Type B pancreatic cell (in vitro differentiated cells): Measurements from ENCODE around the gene ADPRS. TPM values are rescaled to one million over a fixed set of nuclear protein-coding genes. Genes with fewer than 3 reads are reported as not detected.
A peak's percentile ranks its signal among the peaks of the same experiment; 100 is the strongest.

ENCODE experiments used
- DNase-seq: peaks from one replicate; pipeline ENCODE4 v3.0.0; 2021; ENCODE audit warnings: mixed read lengths; ENCODE audit not compliant: unreplicated experiment; ENCODE audit errors: extremely low spot score
- H3K27ac Mint-ChIP-seq: 2 replicates; pipeline ENCODE4 v1.8.0; 2021; ENCODE audit warnings: mild to moderate bottlenecking, mixed read lengths
- H3K27me3 Mint-ChIP-seq: 2 replicates; pipeline ENCODE4 v1.8.0; 2021; ENCODE audit warnings: mixed read lengths
- H3K36me3 Mint-ChIP-seq: 2 replicates; pipeline ENCODE4 v1.8.0; 2021; ENCODE audit warnings: mixed read lengths
- H3K4me1 Mint-ChIP-seq: one replicate; pipeline ENCODE4 v1.8.0; 2021; ENCODE audit warnings: mixed read lengths; ENCODE audit not compliant: unreplicated experiment
- H3K4me3 Mint-ChIP-seq: 2 replicates; pipeline ENCODE4 v1.8.0; 2021; ENCODE audit warnings: mild to moderate bottlenecking, mixed read lengths
- H3K9me3 Mint-ChIP-seq: 2 replicates; pipeline ENCODE4 v1.8.0; 2021; ENCODE audit warnings: mixed read lengths
- CTCF ChIP-seq: fragments of 200-600 bp; sonication (generic); conservative IDR thresholded peaks from 2 replicates; pipeline ENCODE4 v1.5.0; 2021; ENCODE audit warnings: antibody characterized with exemption, mild to moderate bottlenecking
- total RNA-seq: library from RNA; stranded (reverse); gene quantifications from 2 replicates; pipeline ENCODE4 v1.2.1, GENCODE V29; 2021; ENCODE audit warnings: low replicate concordance

ADPRS gene
- total RNA-seq, 1 donor from 2014 or later: 31.9 TPM

GRCh38 chr1:36080801-36081200 is 7.9 kb upstream of the ADPRS start:
- H3K9me3 Mint-ChIP-seq: no peaks in the 10 kb centered on the region
- no peak overlapping the region for H3K4me3 Mint-ChIP-seq
- no peaks in the 10 kb centered on the region for H3K4me1 Mint-ChIP-seq
- no peak overlapping the region for H3K27ac Mint-ChIP-seq
- H3K27me3 Mint-ChIP-seq: peaks cover 6% of the 10 kb centered on the region
- H3K36me3 Mint-ChIP-seq: no peaks in the 10 kb centered on the region
- TF ChIP-seq CTCF: no peak
- DNase-seq: no peak

GRCh38 chr1:36081926-36082485 is 6.7 kb upstream of the ADPRS start:
- Mint-ChIP-seq H3K9me3 (no peaks in the 10 kb centered on the region), H3K27me3 (peaks cover 6% of the 10 kb centered on the region), H3K36me3 (no peaks in the 10 kb centered on the region), H3K4me3 (no peak overlapping the region), H3K27ac (no peak overlapping the region), H3K4me1 (no peaks in the 10 kb centered on the region)
- DNase-seq: no peak
- TF ChIP-seq CTCF: no peak

- H3K4me1 Mint-ChIP-seq: no peaks in the 10 kb centered on the region
- H3K27ac Mint-ChIP-seq: no peak overlapping the region
- H3K27me3 Mint-ChIP-seq: peaks cover 6% of the 10 kb centered on the region
- no peak for TF ChIP-seq CTCF
- no peaks in the 10 kb centered on the region for H3K9me3 Mint-ChIP-seq
- peak overlapping the region; percentile 77 for H3K4me3 Mint-ChIP-seq
- DNase-seq: no peak
- no peaks in the 10 kb centered on the region for H3K36me3 Mint-ChIP-seq
Observed at GRCh38 chr1:36083219-36083618, 5.5 kb upstream of the ADPRS start.

- peak within 1 kb of the TSS; percentile 80 for H3K4me3 Mint-ChIP-seq
- TF ChIP-seq CTCF: no peak
- no peaks in the 10 kb centered on the region for H3K9me3 Mint-ChIP-seq
- DNase-seq: no peak
- peak within 1 kb of the TSS; percentile 55 for H3K27ac Mint-ChIP-seq
- no peaks in the 10 kb centered on the region for H3K4me1 Mint-ChIP-seq
- no peaks in the 10 kb centered on the region for H3K36me3 Mint-ChIP-seq
- H3K27me3 Mint-ChIP-seq: peaks cover 6% of the 10 kb centered on the region
Observed at GRCh38 chr1:36083635-36084496, 4.8 kb upstream of the ADPRS start, which contains the start of gene TEKT2. TSS of gene TEKT2 (plus strand) at chr1:36084094. CDS start at chr1:36084922, 828 bp downstream.

GRCh38 chr1:36084497-36085115 is 4.1 kb upstream of the ADPRS start:
- peak overlapping the region; percentile 55 for H3K27ac Mint-ChIP-seq
- peaks cover 6% of the 10 kb centered on the region for H3K27me3 Mint-ChIP-seq
- peaks cover 3% of the 10 kb centered on the region for H3K36me3 Mint-ChIP-seq
- DNase-seq: no peak
- H3K4me3 Mint-ChIP-seq: peak overlapping the region; percentile 80
- TF ChIP-seq CTCF: no peak
- peaks cover 4% of the 10 kb centered on the region for H3K4me1 Mint-ChIP-seq
- H3K9me3 Mint-ChIP-seq: no peaks in the 10 kb centered on the region
